GM13977 (cell line): Measurements from ENCODE around the gene CITED1.

Experiments used
- DNase-seq: peaks from one replicate; pipeline ENCODE4 v3.0.0; 2012; ENCODE audit warnings: low spot score
- in situ Hi-C: fragments of 300-500 bp; cut with MboI; formaldehyde crosslinking; loops from one replicate; pipeline ENCODE4 v1.12.0; 2022; ENCODE audit warnings: low sequenced_read_pairs, low pct_unique_long_range_greater_than_20kb, mixed read lengths, inconsistent platforms; ENCODE audit not compliant: unreplicated experiment
- TF ChIP-seq, protein P1 (sequence below): IDR thresholded peaks from 2 replicates; pipeline ENCODE4 v1.5.1; 2012; ENCODE audit warnings: mild to moderate bottlenecking, control low read depth; ENCODE audit not compliant: insufficient read depth; ENCODE audit errors: extremely low read depth, missing control alignments

Gene CITED1, protein sequence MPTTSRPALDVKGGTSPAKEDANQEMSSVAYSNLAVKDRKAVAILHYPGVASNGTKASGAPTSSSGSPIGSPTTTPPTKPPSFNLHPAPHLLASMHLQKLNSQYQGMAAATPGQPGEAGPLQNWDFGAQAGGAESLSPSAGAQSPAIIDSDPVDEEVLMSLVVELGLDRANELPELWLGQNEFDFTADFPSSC

DNA sequence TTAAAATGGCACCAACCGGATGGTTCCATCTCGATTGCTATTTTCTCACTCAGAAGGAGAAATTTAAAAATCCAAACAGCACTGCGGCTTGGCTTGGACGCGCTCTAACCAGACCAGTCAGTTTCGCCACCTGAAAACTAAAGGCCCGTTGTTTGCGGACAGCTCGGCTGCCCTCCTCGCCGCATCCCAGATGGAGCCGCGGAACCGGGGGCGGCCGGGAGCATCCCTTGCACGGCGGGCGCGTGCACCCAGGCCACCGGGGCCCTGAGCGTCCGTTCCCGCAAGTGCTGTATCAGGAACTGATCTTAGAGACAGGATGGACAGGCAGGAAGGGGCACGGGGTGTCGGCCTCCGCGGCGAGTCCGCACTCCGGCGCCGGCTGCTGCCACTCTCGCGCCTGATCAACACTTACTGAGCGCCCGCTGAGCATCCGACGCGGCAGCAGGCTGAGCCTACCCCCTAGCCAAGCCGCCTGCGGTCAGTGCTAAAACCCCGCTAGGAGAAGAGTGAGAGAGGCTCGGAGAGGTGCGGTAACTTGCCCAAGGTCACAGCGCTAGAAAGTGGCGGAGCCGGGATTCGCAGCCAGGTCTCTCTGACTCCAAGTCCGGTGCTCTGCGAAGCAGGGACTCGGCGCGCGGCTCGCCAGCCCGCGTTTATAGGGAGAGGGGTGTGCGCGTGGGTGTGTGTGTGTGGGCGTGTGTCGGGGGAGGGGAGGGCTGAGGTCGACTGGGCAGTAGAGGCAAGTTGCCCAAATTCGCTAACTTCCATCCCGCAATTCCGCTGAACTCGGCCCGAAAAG, at the start of gene CITED1:
CITED1 (minus strand) TSS at position 629 of the 799 bp plus-strand sequence. CDS start 3,045 bp downstream, outside the sequence.
- DNase-seq = no peak
- TF ChIP-seq, protein P1, sequence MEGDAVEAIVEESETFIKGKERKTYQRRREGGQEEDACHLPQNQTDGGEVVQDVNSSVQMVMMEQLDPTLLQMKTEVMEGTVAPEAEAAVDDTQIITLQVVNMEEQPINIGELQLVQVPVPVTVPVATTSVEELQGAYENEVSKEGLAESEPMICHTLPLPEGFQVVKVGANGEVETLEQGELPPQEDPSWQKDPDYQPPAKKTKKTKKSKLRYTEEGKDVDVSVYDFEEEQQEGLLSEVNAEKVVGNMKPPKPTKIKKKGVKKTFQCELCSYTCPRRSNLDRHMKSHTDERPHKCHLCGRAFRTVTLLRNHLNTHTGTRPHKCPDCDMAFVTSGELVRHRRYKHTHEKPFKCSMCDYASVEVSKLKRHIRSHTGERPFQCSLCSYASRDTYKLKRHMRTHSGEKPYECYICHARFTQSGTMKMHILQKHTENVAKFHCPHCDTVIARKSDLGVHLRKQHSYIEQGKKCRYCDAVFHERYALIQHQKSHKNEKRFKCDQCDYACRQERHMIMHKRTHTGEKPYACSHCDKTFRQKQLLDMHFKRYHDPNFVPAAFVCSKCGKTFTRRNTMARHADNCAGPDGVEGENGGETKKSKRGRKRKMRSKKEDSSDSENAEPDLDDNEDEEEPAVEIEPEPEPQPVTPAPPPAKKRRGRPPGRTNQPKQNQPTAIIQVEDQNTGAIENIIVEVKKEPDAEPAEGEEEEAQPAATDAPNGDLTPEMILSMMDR = no peak
- in situ Hi-C loops = no loop called here

DNA sequence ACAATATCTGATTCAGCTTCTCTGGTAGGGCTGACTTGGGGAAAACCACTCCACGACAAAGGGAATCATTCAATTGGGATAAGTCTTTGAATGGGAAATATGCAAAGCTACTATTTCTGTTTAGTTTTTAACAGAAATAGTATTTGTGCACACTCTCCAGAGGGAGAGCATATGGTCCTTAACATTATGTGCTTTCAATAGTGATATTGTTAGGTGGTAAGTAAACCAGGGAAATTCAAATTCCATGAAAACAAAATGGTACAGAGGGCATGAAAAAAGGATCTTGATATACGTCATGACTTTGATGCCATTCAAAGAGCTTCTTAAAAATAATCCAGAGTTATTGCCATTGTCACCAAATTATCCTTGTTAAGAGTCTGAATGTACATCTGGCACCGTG, 47.1 kb upstream of the CITED1 start:
- in situ Hi-C loops = no loop called here
- TF ChIP-seq, protein P1 = no peak
- DNase-seq = no peak

DNA sequence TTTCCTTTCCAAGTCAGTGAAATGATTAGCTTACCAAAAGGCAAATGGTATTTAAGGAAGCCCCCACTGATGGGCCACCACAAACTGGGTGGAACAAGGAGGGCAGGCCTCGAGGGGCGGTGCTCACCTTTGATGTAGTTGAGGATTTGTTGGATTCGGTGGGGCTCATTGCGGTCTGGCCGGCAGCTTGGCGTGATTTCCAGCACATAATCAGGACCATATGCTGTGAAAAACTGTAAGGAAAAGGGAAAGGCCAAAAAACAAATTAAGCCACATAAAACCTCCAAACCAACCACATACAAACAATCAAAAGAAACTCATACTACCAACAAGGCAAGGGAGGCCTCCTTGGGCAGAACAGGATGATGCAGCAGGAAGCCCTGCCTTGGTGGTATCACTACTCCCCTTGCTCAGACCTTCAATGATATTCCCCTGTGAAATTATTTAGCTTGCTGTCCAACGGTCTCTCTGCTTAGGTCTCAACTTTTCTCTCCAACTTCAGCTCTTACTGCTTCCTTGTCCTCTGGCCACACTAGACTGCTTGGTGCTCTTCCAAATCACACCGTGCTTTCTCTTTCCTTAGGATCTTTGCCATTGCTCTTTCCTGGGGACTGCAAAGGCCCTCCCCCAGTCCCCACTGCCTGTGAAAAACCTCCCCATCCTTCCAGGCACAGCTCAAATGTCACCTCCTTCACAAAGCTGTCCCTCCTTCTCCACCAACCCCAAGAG, 46.1 kb upstream of the CITED1 start:
- DNase-seq = no peak
- in situ Hi-C loops = no loop called here
- TF ChIP-seq, protein P1 = no peak

DNA sequence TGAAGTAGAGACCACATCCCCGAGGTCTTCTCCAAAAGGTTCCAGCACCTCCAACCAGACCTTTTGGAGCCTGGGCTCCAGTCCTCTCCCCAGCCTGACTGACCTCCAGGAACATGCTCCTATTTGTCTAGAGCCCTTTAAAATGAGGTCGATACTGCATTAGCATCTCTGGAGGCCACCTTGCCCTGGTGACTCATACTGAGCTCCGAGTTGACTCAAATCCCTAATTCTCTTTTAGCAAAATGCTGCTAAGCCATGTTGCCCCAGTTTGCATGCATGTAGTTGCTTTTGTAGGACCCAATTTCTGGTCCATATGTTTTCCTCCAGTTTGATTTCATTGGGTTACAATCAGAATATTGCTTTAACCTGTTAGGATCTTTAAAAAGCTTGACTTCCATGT, 43.5 kb upstream of the CITED1 start:
- peak; percentile 36 for DNase-seq
- in situ Hi-C loops = no loop called here
- TF ChIP-seq, protein P1 = no peak

DNA sequence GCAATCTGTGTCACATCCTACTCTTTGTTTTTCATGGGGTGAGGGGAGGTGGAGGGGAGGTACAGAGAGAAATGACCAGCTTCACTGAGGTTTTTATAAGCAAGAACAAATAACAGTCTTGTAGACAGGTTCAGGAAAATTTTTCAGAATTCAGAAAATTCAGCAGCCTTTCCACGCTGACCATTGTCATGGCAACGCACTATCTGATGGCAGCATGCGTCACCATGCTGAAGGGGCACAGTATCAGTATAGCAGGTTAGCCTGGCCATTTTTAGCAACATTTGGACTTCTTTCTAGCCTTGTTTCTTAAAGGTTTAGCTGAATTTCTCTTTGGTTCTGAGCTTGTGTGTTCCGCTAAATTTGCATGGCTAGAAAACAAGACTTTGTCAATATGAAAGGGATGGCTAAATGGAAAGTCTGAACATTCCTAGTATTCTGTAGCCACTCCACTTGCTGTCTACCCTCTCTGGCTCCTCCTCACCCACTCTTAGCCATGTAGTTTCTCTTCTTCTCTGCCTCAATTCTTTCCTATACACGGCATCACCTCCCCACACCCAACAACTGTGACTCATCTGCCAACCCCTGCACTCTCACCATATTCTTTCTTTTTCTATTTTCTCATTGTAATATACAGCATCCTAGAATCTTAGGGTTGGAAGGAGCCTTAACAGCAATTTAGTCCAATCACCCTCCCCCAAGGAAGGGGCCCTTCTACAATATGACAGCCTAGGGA, 42.7 kb upstream of the CITED1 start:
- in situ Hi-C loops = no loop called here
- TF ChIP-seq, protein P1 = no peak
- DNase-seq = no peak

DNA sequence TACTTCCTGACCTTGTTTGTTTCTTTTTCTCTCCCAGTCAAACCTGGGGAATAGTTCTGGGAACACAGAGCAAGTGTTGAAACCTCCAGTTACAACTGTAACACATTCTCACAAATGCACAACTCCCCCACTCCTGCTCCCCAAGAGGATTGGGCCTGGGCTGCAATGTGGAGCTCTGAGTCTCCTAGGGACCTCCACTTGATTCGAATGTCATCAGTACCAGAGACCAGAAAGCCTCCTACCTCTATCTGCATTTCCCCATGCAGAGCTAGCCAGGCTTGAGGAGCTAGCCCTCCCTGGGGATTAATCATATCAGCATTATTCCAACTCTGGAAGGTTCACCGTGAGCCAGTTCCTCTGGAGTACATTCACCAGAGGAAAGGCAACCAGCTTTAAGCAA, 41.7 kb upstream of the CITED1 start:
- in situ Hi-C loops = no loop called here
- TF ChIP-seq, protein P1 = no peak
- no peak for DNase-seq
